HL-60/S4 treated with phorbol 12-myristate 13-acetate at 8.2 ng/mL for 4 days and 3 days (cell line): ENCODE data around the gene PDGFD.

ENCODE experiments used
- in situ Hi-C: fragments of 300-500 bp; cut with MboI; formaldehyde crosslinking; loops from 2 replicates; pipeline ENCODE4 v1.15.0; 2022; ENCODE audit warnings: low sequenced_read_pairs

PDGFD gene

DNA sequence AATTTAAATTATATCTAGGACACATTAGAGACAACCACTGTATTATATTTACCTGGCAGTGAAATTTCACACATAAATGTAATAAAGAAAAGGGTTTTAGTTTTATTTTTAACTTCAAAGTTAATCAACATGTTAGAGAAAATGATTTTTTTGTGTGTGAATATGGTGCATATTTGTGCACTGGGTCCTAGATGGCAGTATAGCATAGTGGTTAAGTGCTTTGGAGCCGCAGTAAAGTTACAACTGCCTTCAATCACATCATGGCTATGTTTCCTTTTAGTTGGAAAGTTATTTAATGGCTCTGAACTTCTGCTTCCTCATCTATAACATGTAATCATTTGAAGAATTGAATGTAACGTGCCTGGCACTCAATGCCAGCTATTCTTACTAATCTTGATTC lies 236.4 kb downstream of the PDGFD start:
- in situ Hi-C loops = no loop called here

DNA sequence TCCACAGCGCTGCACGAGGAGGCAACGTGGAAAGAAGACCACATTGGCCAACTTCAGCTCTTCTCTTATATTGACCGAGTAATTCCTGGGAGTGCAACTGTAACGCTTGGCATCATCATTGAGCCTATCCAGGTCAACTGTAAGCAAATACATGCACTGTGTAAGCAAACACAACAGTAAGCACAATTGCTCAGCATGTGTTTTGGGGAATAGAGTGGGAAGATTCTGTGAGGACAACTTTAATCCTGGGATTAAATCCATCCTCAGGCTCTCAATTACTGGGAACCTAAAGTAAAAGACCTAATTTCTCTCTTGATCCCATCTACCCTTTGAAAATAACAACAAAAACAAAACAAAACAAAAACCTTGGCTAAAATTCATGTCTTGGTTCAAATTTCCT lies 237.0 kb downstream of the PDGFD start:
- in situ Hi-C loops = no loop called here

DNA sequence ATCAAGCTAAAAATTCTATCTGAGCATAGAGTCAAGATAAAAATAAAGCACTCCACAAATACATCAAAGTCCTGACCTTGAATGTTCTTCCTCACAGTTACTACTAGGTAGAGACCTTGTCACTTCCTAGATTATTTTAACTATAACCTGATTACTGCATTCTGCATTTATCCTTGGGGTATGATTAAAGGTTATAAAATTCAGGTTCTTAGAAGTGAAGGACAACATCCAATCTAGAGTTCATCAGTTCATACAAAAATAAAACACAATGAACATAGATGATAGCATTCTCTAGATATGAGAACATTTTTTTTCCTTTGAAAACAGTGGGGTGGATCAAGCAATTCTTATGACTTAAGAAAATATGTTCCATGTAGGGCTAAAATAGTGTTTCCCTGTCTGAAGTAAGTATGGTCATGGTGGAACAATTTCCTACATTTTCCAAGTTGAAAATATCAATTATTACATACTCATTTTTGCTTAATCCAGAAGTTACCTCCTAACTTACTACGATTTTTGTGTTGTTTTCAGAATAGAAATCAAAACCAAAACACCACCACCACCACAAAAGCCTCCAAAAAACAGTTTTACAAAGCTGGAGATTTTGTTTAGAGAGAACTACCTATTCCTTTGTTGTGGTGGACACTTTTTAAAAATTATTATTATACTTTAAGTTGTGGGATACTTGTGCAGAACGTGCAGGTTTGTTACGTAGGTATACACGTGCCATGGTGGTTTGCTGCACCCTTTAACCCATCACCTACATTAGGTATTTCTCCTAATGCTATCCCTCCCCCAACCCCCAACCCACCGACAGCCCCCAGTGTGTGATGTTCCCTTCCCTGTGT lies 239.6 kb downstream of the PDGFD start:
- in situ Hi-C loops = no loop called here

DNA sequence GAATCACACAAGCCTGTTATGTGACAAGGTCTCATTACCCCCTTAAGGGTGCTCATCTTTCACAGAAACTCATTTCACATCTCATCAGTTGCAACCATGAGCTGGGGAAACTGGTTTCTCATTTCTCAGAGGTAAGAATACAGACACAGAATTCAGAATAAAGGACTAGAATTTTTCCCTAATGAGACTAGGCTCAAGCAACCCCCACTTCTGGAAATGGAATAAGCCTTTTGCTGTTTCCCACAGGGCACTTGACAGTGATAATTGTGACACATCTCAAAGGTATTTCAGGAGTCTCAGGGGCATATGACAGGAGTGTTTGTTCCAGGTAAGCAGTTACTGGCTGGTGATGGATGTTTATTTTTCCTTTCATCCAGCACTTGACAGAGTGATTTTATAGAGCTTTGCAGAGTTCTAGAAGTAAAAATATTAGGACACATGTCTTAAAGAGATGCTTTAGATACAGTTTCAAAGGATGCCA lies 240.5 kb downstream of the PDGFD start:
- in situ Hi-C loops = no loop called here

DNA sequence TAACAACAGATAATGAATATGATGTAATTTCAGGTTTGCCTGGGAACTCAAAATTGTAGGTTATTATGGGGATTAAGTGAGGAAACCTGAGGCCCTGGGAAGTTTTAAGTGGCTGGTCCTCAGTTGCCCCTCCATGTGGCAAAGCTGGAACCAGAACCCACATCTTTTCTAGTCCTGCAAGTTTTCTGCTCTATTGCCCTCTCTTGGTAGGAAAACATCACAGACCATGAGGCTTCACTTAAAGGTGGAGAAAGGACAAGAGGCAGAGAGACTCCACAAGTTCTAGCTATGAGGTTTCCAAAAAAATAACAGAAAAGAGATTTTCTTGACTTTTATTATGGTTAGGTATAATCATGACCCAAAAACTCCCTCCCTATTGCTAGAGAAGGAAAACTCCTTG lies 243.0 kb downstream of the PDGFD start:
- in situ Hi-C loops = no loop called here

DNA sequence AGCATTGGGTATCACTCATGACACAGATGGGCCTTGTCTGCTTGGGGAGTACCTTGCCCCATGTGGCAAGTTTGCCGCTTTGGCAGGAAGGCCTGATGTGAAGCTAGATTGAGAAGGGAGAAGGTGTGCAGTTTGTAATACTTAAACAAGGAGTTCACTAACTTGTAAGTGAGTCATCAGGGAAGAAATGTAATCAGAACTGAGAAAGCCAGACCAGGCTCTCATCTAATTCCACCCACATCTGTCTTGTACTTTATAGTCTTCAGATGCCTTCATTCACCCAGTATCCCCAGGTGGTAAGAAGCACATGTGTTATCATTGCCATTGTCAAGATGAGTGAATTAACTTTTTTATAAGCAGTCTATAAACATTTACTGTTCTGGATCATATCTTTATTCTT lies 243.5 kb downstream of the PDGFD start:
- in situ Hi-C loops = no loop called here

DNA sequence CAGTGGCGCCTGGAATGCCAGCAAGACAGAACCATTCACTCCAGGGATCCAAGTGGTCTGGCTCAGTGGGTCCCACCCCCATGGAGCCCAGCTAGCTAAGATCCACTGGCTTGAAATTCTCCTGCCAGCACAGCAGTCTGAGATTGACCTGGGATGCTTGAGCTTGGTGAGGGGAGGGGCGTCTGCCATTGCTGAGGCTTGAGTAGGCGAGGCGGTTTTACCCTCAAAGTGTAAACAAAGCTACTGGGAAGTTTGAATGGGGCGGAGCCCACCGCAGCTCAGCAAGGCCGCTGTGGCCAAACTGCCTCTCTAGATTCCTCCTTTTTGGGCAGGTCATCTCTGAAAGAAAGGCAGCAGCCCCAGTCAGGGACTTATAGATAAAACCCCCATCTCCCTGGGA lies 253.2 kb downstream of the PDGFD start:
- in situ Hi-C loops = no loop called here

DNA sequence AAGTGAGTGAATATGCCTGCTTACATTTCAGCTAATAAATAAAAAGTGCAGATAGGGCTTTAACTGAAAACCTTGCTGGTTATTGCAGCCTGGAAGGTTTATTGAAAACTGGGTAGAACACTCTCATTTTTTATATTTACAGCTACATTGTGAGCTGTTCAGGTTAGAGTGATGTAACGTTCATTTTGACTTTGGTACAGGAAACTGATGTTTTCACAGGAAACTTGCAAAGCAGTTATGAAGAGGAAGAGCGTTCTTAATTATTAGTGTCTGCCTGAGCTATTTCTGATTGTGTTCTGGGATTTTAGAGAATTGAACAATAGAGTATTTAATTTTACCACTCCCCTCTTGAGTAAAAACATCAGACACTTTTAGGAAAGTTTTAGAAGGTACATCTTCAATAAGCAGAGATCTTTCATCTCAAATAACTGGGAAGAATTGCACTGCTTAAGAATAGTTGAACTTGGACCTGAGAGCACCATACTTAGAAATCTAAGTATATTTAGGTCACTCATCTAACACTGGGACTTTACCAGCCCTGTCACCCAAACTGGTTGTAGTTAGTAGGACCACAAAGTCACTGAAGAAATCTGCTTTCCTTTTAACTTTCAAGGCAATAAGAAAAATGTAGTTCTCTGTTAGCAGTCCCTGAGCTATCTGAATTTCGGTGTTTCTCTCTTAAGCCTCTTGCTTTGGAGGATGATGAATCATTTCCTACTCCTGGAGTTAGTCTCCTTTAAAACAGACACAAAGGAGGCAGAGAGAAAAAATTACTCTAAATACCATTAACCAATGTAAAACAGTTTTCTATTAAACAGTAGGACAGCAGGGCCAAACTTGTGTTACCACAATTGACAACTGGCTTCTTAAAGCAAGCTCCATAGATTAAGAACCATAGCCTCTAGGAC lies 256.1 kb downstream of the PDGFD start:
- in situ Hi-C loops = no loop called here

DNA sequence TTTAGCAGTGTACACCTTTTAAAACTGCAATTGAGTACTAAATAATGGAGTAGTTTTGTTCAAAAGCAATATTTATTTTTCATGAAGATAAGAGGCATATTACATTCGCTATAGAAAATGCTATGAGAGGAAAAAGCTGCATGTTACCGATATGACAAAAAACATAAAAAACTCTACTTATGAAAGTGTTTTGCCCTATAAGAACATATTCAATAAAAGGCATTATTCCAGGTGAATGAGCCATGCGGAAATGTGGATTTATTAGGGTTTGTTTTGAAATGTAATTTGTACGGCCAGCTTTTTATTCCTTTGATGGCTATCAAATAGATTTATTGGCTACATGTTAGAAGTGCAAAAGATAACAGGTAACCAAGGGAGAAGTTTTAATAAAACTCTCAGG lies 256.8 kb downstream of the PDGFD start:
- in situ Hi-C loops = no loop called here

DNA sequence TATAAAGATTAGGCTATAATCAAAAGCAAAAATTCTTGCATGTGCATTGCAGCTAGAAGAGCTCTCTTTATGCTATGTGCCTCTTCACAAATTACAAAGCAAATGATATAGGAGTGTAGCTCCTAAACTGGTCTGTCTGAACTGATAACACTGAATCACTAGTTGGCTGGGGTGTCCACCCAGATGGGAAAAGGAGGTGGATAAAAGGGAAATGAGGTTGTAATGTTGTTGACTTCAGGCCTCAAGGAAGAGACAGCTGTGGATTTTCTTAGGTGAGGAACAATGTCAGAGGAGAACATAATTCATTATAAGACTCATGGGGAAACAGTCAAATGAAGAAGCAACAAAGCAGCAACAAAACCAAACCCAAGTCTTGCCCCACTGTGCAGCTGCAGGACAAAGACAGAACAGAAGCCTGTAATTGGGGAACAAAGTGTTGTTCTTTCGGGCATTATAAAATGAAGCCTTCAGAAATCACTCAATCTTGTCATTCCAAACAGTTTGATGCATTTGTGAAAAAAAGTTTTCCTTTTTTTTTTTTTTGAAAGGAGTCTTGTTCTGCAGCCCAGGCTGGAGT lies 257.6 kb downstream of the PDGFD start:
- in situ Hi-C loops = no loop called here

DNA sequence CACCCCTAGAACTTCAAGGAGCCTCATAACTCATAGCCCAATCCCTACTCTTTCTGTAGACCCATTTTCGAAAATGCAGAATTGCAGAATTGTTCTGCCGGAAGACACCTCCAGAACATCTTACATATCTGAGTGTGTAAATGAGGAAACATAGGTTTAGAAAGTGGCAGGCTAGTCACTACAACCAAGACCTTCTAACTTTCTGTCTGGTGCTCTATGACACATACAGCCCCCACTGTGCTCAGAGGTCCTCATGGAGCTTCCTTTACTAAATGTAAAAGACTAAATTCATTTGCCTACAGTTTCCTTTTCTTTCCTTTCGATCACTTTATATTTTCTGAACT lies 259.7 kb downstream of the PDGFD start:
- in situ Hi-C loops = no loop called here

DNA sequence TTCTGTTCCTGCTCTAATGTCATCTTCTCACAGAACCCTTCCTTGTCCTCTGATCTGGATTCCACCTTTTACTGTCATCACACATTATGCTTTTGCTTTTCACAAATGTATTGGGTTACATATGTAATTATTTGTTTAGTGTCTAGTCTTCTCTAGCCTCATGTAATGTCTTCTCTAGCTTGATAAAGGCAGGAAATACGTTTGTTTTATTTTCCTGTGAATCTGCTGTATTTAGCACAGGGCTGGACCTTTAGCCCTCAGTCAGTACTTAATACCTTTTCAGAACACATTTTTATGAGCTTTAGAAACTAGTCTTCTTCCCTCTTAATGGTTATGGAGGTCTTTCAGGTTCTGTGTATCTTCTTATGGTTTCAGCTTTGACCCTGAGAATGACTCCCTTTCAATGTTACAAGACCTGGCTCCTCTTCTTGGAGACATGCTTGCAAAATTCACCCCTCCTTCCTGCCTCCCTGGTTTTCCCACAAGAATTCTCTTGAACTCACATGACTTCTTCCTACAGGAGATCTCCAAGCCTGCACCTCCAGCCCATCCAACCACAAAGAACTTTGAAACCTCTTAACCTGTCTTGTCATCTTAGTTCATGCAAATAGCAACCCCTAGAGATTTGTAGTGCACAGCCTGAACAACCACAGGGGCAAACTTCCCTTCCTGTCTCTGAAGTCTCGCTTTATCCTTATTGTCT lies 260.2 kb downstream of the PDGFD start:
- in situ Hi-C loops = no loop called here

DNA sequence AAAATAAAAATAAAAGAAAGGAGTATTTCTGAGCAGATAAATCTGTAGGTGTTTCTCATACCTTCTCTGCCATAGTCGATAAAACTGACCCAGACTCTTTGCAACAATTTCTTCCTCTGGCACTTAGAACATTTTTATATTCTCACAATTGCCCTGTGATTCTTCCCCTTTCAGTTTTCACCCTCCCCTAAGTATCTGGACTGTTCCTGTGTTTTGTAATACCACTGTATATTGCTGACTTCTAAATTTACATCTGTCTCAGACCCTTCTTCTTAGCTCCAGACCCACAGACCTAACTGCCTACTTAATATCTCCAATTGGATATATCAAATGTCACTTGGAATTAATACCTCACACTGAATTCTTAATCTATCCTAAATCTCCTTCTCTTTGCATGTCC lies 261.0 kb downstream of the PDGFD start:
- in situ Hi-C loops = no loop called here

DNA sequence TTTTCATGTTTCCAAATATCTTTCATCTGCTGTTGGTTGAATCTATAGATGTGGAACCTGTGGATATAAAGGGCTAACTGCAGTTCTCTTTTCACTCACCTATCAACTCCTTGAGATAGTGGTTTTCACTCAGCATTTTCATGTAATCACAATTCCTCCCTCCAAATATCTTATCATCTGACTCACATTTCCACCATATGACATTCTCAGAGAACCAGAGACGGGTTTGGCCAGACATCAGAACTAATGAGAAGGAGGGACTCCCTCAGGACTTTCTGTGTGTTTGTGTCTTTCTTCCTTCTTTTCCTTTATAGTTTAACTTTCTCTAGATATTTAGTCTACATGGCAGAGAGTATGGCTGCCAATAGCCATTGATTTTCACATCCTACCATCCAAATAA lies 262.3 kb downstream of the PDGFD start:
- in situ Hi-C loops = no loop called here

DNA sequence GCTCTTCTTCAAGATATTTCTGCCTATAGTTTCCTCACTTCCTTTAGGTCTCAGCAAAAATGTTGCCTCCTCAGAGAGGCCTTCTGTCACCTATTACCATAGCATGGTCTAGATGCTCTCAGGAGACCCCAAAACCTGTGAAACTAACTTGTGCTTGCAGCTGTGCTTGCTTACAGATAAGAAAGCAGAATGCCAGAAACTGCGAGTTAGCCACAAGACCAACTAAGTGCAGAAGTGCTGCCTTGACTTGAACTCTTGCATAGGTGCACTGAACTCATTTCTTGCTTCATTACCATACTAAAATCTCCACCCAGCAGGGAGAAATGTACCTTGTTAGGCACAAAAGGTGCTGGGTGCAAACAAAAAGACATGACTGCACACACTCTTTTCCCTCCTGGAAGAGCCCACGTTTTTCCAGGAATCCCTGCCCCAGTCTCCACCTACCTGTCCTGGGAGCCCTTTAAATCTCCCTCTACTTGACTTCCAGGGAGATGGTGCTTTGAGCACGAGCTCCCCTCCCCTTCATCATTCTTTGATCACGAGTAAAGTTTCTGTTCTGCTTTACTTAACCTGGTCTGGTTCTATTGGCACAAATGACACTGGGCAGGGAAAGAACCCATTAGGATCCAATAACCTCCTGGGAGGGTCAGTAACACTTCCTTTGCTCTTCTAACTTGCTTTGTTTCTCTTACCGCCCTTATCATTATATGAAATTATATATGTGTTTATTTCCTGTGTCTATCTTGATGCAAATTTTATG lies 265.2 kb downstream of the PDGFD start:
- in situ Hi-C loops = no loop called here

DNA sequence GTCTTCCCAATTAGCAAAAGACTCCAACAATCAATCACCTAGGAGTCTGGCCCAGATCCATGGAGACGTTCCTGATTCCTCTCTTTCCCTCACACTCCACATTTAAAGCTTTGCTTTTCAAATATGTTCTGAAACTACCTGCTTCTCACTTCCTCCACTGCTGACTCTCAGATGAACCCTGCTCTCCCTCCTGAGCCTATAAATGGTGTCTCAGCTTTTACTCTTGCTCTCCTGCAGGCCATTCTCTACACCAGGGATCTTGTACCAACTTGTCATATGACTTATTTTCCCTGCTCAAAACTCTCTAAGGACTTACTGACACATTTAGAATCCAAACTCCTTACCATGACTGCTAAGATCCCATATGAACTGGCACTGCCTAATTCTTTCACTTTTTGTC lies 265.9 kb downstream of the PDGFD start:
- in situ Hi-C loops = no loop called here

DNA sequence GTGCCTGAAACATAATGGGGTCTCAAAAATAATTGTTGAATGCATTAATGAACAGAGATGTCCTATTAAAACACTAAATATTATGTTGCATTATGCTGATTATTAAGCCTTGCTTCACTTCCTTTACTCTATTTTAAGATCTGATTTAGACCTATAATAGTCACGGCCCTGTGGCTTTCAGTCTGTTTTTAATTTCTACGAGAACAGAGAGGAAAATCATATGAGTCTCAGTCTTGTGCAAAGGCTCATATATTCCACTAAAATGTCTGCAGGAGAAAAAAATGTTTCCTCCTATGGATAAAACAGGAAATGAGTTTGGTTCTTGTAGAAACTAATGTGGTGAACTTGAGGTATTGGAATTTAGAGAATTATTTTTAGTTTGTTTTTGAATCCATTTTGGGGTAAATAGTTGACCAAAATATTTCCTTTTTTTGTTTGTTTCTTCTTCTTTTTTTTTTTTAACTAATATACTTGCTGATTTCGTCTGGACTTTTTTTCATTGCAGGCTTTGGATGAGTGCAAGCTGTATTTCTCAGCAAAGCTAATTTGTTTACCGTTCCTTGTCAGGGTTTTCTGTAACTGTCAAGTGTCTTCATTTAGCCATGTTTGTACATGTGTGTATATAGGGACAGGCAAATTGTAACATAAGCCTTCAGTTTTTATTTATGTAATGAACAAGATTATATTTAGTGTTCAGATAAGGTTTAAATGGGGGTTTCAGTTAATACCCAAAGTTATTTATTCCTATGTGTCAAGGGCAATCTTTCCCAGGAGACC lies 266.6 kb downstream of the PDGFD start:
- in situ Hi-C loops = no loop called here

DNA sequence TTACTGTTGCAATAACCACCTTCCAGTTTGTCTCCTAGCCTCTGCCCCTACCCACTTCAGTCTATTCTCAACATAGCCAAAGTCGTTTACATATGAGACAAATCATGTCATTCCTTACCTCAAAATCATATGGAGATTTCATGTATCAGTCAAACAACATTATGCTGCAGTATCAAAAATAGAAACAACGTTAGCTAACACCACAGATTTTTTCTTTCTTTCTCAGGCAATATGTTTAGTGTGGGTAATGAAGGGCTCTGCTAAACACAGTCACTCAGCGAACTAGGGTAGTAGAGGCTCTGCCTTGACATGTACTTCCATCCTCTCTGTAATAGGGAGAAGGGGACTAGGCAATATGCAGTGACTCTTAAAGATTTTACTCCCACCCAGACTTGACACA lies 268.8 kb downstream of the PDGFD start:
- in situ Hi-C loops = no loop called here

DNA sequence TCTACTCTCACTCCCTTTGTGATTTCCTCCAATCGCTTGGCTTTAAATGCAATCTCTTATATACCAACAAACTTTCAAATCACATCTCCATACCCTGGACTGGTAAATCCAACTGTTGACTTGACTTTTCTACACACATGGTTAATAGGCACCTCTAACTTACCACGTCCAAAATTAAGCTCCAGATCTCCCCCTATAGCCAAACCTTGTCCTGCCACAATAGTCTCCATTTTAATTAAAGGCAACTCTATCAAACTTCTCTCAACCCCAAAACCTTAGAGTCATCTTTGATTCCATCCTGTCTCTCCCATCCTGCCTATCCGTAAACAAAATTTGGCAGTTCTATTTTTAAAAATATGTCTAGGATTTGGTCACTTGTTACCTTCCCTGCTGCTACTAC lies 269.3 kb downstream of the PDGFD start:
- in situ Hi-C loops = no loop called here

DNA sequence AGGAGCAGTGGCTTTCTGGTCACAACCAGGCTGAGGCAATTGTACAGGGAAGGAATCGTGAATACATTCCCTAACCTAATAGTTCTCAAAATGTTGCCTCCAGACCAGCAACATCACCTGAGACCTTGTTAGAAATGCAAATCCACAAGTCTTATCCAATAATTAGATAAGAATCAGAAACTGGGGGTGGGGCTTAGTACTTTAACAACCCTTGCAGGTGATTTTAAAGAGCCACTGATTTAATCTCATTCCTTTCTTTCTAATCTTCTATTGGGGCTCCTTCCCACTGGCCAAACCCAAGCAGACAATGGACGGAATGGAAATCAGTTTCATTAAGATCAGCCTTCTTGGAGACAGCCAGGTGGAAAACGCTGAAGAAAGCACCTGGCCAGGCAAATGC lies 269.9 kb downstream of the PDGFD start:
- in situ Hi-C loops = no loop called here
